HS-27A (cell line): ENCODE measurements around the gene ALDH8A1.

Source experiments
- DNase-seq: peaks from one replicate; pipeline ENCODE4 v3.0.0-alpha.2; 2012; ENCODE audit warnings: low read depth, missing footprints

Gene ALDH8A1

DNA sequence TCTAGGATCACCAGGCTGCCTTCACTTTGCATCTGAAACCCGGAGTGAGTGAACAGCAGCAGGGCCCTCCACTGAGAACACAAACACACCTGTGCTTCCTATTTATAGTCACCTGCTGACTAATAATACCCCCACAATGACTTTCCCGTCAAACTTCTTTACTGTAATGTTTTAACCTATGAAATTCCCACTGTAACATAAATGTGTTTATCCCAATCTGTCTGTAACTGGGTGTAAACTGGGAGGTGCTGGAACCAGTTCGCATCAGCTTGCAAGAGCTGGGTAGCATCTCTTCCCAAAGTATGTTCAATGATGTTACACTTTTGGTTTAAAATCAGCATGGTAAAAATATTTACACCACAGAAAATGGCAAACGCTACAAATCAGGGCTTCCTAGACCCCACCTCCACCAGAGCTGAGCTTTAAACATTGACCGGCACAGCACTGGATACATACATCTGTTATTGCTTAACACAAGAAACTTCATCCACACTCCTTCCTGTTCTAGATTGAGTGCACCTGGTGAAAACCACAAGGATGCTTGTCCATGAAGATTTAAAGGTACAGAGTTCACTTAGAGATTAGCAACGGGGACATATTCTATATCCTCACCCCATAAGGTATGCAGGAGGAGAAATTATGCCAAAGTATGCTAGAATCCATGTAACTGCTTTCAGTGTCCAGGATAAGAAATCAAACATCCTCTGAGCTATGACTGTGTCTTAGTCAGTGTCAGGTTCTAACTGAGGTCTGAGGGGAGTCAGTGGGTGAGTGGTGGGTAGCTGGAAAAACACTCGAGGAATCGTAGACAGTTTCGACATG is 79.0 kb downstream of the ALDH8A1 start:
- DNase-seq, result no peak

- DNase-seq, result no peak
These were observed 81.1 kb downstream of the ALDH8A1 start for GRCh38 chr6:134868812-134869211.
